OCI-LY1 (cell line): ENCODE data around the gene CCL27.

Source experiments
- CTCF ChIP-seq: fragments of 200-600 bp; sonication (generic), shearing (Covaris generic); IDR thresholded peaks from 2 replicates; pipeline ENCODE4 v1.5.1; 2017; ENCODE audit warnings: mild to moderate bottlenecking, antibody characterized with exemption, low read length, moderate library complexity, mixed read lengths
- EZH2 ChIP-seq: fragments of 200-600 bp; sonication (generic), shearing (Covaris generic); IDR thresholded peaks from 2 replicates; pipeline ENCODE4 v1.8.0; 2017; ENCODE audit warnings: borderline replicate concordance, mixed run types, mild to moderate bottlenecking, antibody characterized with exemption, low read length, moderate library complexity, mixed read lengths

DNA sequence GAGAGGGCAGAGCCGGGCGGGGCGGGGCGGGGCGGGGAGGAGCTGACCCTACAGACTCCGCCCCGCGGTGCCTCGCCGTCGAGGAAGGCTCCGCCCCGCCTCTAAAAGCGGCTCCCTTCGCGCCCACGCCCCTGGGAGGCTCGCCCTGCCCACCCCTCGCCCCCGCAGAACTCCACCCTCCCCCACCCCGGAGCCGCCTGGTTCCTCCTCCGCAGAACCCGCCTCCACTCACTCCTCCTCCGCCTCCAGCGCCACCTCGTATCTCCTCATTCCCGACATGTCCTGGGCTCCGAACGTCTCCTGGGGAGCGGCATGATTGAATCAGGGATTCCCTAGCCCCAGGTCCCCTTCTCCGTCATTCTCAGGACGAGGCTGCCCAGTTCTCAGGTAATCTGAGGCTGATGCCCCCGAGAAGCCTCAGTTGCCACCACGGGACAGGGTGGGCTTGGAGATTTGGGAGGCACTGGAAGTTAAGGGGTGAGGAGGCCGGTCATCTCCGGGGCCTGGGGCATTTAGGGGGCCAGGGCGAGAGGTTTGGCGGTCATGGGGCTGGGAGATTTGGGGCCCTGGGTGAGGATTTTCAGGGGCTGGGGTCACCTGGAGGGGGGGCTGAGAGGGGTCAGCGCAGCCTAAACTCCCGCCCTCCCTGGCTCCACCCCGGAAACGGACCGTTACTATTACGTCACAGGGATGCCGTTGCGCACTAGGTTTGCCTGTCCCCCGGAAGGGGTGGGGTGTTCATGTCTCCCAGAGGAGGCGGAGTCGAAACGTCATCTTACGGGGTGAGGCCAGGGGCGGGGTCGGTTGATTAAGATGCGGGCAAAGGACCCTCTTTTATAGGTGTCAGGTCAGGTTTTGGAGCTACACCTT, 3.2 kb upstream of the CCL27 start:
- TF ChIP-seq EZH2, result no peak
- TF ChIP-seq CTCF, result no peak
